ENCODE data around the gene SUN1.

- TF ChIP-seq MYNN (IDR thresholded peaks at IDR 0.05) (no peak), MYNN (CRISPR knock-in tag; IDR thresholded peaks at IDR 0.05) (no peak), E2F3 (CRISPR knock-in tag; IDR thresholded peaks at IDR 0.05) (no peak)
Observed at GRCh38 chr7:815284-816216, 16.7 kb upstream of the SUN1 start.
